Renal pelvis (tissue), 4 donors: ENCODE measurements around the gene GSAP. TPM values are rescaled to one million over a fixed set of nuclear protein-coding genes. Genes with fewer than 3 reads are reported as not detected.

Experiments
- DNase-seq: peaks from one replicate; pipeline ENCODE4 v3.0.0-alpha.2; 2013
- polyA plus RNA-seq, 3 donors: library from polyadenylated mRNA; unstranded; fragments of 120-200 nt; gene quantifications; one replicate each; pipeline ENCODE4 v1.2.1, GENCODE V29; 2013; ENCODE audit not compliant: insufficient read length in 3 of 3

The GSAP gene
- polyA plus RNA-seq, 3 donors, result 9.6 to 20.6 (median 14.5) TPM

- no peak for DNase-seq
Observed at GRCh38 chr7:77409739-77410547, 6.2 kb downstream of the GSAP start.

GRCh38 chr7:77409005-77409738, 7.0 kb downstream of the GSAP start:
- no peak for DNase-seq

- no peak for DNase-seq
Observed at GRCh38 chr7:77407906-77408305, 8.2 kb downstream of the GSAP start.

GRCh38 chr7:77406421-77406820, 9.7 kb downstream of the GSAP start:
- DNase-seq, result no peak

- DNase-seq, result no peak
Observed at GRCh38 chr7:77404641-77405040, 11.5 kb downstream of the GSAP start.

DNA sequence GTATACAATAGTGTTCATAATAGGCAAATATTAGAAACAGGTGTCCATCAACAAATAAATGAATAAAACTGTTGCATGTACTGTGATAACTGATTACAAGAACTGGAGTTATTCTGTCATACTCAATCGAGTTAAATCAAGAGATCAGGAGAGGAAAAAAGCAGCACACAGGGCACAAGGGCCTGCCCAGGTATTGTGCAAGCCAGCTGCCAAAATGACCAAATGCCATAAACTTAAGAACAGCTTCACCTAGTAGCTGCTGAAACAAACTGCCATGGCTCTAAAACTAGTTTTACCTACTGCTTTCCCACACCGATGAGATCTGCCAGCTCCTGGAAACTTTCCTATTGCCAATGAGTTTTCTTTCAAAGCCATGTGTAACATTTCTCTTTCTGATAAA, 12.2 kb downstream of the GSAP start:
- DNase-seq, result no peak

DNA sequence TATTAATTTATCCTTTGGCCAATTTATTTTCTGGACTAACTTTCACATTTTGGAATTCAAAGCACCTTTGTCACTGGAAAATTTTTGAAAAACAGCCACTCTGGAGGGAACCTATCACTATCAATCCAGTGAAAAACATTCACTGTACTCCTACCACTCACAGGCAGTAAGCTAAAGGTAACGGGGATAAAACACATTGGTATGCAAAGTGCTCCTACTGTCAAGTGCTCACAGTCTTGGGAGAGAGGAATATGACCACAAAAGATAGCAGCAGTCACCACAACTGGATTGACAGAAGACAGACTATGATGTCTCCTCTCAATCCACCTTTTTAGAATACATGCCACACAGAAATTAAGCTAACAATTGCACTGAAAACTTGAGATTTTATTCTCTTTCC, 13.3 kb downstream of the GSAP start:
- no peak for DNase-seq

- no peak for DNase-seq
Observed at GRCh38 chr7:77401002-77401401, 15.1 kb downstream of the GSAP start.

GRCh38 chr7:77399816-77400215, 16.3 kb downstream of the GSAP start:
- no peak for DNase-seq

- DNase-seq, result no peak
Observed at GRCh38 chr7:77396894-77397547, 19.1 kb downstream of the GSAP start.

DNA sequence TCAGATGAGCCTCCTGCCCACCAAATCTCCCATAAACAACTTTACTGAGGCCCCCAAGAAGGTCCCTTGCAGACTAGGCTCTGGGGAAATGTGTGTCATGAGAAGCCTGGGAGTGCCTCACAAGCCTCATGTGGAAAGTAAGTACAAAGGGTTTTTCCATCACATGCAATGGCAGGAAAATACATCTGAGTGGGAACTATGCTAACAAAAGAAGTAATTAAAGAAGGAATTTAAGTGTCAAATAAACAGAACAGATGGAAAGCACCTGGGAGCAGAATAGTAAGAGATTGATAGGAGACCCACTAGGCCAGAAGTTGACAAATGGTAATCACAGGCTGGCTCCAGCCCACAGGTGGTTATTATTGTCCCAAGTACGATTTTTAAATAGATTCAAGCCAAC, 20.5 kb downstream of the GSAP start:
- DNase-seq, result peak; percentile 54

- no peak for DNase-seq
Observed at GRCh38 chr7:77393954-77394353, 22.2 kb downstream of the GSAP start.

- no peak for DNase-seq
Observed at GRCh38 chr7:77393261-77393660, 22.9 kb downstream of the GSAP start.

DNA sequence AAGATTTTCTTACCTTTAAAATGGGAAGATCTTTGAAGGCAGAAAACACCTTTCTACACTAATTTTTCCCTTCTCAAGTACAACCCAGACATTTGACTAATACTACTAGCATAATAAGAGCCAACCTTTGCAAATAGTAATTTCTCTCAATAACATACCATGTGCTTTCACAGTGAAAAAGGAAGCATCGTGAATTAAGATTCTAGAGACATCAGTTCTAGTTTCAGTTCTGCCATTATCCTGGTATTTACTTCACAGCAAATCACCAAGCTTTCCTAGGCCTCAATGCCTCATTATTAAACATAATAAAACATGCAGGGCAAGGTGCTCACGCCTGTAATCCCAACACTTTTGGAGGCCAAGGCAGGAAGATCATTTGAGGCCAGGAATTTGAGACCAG, 24.9 kb downstream of the GSAP start:
- DNase-seq, result no peak

DNA sequence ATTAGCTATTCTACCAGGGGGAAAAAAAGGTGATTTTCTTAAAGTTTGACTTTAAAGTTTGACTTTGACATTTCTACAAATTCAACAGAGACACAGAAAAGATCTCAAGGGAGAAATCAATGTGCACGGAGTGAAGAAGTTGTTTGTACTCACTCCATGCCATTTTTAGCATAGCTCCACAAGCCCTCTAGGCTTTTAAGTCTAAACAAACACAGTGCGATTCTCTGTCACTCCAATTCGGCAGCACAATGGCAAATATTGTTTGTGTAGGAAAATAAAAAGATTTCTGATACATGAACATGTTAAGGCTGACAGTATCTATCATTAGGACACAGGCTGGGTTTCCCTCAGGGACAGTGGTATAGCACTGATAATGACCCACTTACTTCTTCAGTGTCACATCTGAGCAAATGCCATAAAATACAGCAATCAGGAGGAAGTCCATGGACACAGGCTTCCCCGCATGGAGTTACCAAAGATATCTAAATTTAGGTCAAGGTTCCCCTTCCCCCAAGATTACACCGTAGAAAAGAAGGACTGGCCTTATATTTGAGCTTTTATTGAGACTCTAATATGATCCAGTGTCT, 28.0 kb downstream of the GSAP start:
- DNase-seq, result no peak

- no peak for DNase-seq
Observed at GRCh38 chr7:77386165-77386822, 29.9 kb downstream of the GSAP start.

GRCh38 chr7:77383333-77383740, 32.8 kb downstream of the GSAP start:
- no peak for DNase-seq

DNA sequence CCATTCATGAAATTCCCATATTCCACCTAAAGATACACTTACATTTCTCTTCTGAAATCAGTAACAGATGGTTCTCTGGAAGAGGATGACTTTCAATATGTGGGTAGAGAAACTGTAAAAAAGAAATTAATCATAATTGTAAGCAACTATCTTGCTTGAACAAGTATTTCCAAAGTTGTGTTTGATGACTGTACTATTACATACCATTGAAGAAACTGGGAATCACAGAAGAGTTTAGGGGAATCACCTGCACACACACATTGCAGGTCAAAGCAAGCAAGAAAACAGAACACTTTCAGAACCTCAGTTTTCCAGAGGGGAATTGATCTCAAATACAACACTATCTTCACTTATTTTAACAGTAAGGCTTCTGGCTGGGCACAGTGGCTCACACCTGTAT, 33.6 kb downstream of the GSAP start:
- DNase-seq, result no peak

- no peak for DNase-seq
Observed at GRCh38 chr7:77378584-77378983, 37.6 kb downstream of the GSAP start.

DNA sequence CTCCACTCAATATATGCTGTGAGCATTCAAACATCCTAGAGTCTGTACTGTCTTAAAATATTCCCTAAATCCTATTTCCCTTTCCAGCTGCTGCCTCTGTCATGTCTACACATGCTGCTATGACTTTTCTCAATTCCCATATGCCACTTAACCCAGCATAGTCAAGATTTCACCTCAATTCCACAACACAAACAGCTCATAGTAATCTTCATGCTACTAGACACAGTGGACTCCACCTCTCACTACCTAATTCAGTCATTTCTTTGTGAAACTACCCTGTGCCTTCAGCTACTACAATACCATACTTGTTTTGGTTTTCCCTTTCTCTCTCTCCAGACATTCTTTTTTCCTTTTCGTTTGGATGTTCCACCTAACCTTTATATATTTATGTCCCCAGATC, 45.5 kb downstream of the GSAP start:
- no peak for DNase-seq

DNA sequence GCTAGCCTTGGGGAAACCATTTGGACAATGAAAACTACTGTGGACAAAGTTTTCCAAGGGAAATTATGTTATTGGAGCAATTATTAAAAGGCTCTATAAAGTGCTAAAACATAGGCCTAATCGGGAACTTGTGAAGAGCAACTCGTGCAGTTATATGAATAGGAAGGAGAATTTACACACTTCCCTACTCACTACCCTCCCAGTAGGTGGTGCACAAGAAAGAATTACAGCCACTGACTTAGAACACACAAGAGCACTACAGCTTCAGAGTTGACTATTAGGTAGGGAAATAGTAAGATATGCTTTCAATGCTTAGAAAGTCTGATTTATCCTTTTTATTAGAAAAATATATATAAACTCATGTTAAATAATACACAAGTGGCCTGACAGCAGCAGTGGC, 47.2 kb downstream of the GSAP start:
- DNase-seq, result no peak

DNA sequence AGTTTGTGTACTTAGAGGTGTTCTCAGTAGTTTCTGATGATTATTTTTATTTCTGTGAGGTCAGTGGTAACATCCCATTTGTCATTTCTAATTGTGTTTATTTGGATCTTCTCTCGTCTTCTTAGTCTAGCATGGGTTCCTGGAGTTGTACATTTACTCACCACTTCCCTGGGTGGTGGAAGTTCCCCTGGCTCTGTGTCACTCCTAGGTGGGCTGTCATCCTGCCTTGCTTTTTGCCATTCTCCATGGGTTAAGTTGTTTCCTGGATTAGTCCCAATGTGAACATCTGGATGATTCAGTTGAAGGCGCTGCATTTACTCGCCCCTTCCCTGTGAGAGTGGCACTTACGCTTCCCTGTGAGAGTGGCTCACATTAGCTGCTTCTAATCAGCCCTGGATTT, 48.2 kb downstream of the GSAP start:
- DNase-seq, result no peak
